K562 (cell line): Measurements from ENCODE around the gene TNNT1. TPM values are rescaled to one million over a fixed set of nuclear protein-coding genes. Genes with fewer than 3 reads are reported as not detected.

ENCODE experiments used
- CAMTA2 ChIP-seq: fragments of 250-450 bp; sonication (Bioruptor Pico); conservative IDR thresholded peaks from 2 replicates; pipeline ENCODE4 v1.5.1; 2022
- FOS ChIP-seq: IDR thresholded peaks from 3 replicates; pipeline ENCODE4 v1.6.1; 2011; ENCODE audit not compliant: insufficient read length; ENCODE audit errors: extremely low read depth
- FOXM1 ChIP-seq, 2 experiments: fragments of 450-650 bp in 1 of 2; sonication (generic) in 1 of 2; formaldehyde crosslinking in 1 of 2; IDR thresholded peaks; 2 replicates each; pipeline versions ENCODE4 v1.6.1 to v1.9.0; 2017 to 2022; ENCODE audit warnings: low read depth in 2 of 2, mild to moderate bottlenecking in 2 of 2, missing genetic modification reagents in 1 of 2, moderate library complexity in 1 of 2
- HDAC1 ChIP-seq, 2 experiments: fragments of 450-650 bp; IDR thresholded peaks; 2 replicates each; pipeline ENCODE4 v1.6.1; 2016 to 2017; ENCODE audit warnings: inconsistent platforms in 1 of 2, mild to moderate bottlenecking in 1 of 2, moderate library complexity in 1 of 2
- HES1 ChIP-seq: fragments of 450-650 bp; IDR thresholded peaks from 2 replicates; pipeline ENCODE4 v1.6.1; 2016; ENCODE audit warnings: low read depth, mild to moderate bottlenecking, moderate library complexity
- TEAD2 ChIP-seq: fragments of 450-650 bp; IDR thresholded peaks from 2 replicates; pipeline ENCODE4 v1.6.1; 2016; ENCODE audit warnings: missing genetic modification characterization, control low read depth, missing compliant biosample characterization
- ZBTB12 ChIP-seq: fragments of 250-450 bp; sonication (Bioruptor Pico); IDR thresholded peaks from 2 replicates; pipeline ENCODE4 v1.4.0; 2020
- ZNF134 ChIP-seq: fragments of 250-450 bp; sonication (Bioruptor Pico); conservative IDR thresholded peaks from 2 replicates; pipeline ENCODE4 v1.4.0; 2020
- ZNF282 ChIP-seq: sonication (generic); formaldehyde crosslinking; IDR thresholded peaks from 2 replicates; pipeline ENCODE4 v1.8.1; 2023; ENCODE audit warnings: missing genetic modification reagents
- ZNF384 ChIP-seq: IDR thresholded peaks from 2 replicates; pipeline ENCODE4 v1.6.1; 2012; ENCODE audit warnings: low read depth, low read length, improper control_type of control experiment
- ZNF561 ChIP-seq: fragments of 450-650 bp; formaldehyde crosslinking; conservative IDR thresholded peaks from 2 replicates; pipeline ENCODE4 v1.4.0; 2020; ENCODE audit warnings: mild to moderate bottlenecking, moderate library complexity
- ZNF699 ChIP-seq: fragments of 250-450 bp; sonication (Bioruptor Pico); IDR thresholded peaks from 2 replicates; pipeline ENCODE4 v1.8.0; 2021; ENCODE audit warnings: mild to moderate bottlenecking, moderate library complexity; ENCODE audit not compliant: insufficient replicate concordance
- ZNF75A ChIP-seq: fragments of 450-650 bp; formaldehyde crosslinking; IDR thresholded peaks from 2 replicates; pipeline ENCODE4 v1.4.0; 2020; ENCODE audit warnings: mild to moderate bottlenecking
- ZNF77 ChIP-seq: fragments of 250-450 bp; sonication (Bioruptor Pico); IDR thresholded peaks from 2 replicates; pipeline ENCODE4 v1.5.0; 2020
- polyA plus RNA-seq, 8 experiments: library from polyadenylated mRNA; depleted of rRNA in 4 of 8; stranded (reverse) in 5 of 8; unstranded in 3 of 8; fragments of >200 nt; fragmentation: Nextera tagmentation in 2 of 8; fragmentation: Illumina TruSeq in 1 of 8; extraction: Ambion mirVana in 2 of 8; extraction: Trizol in 1 of 8; gene quantifications; 2 replicates each; pipeline versions ENCODE4 v1.2.1 to v1.2.3, GENCODE V29; 2011 to 2014; ENCODE audit warnings: inconsistent platforms in 1 of 8, missing spikeins in 1 of 8
- total RNA-seq, 7 experiments: library from RNA; depleted of rRNA in 6 of 7; stranded (reverse); fragments of >200 nt in 6 of 7; fragmentation: Illumina TruSeq in 2 of 7; extraction: Trizol in 2 of 7; gene quantifications; 2 replicates each; pipeline versions ENCODE4 v1.2.1 to v1.2.3, GENCODE V29; 2011 to 2021; ENCODE audit warnings: low replicate concordance in 1 of 7
- TF ChIP-seq, protein P1 (sequence below): sonication (generic); formaldehyde crosslinking; IDR thresholded peaks from 2 replicates; pipeline ENCODE4 v1.8.1; 2023; ENCODE audit warnings: missing genetic modification reagents, mild to moderate bottlenecking, borderline replicate concordance
- TF ChIP-seq, protein P2 (sequence below): sonication (generic); formaldehyde crosslinking; IDR thresholded peaks from 2 replicates; pipeline ENCODE4 v1.8.1; 2023; ENCODE audit warnings: mild to moderate bottlenecking, missing genetic modification reagents
- TF ChIP-seq, protein P3 (sequence below): fragments of 200-800 bp; sonication (Bioruptor generic); IDR thresholded peaks from 2 replicates; pipeline ENCODE4 v1.6.1; 2017; ENCODE audit warnings: missing genetic modification characterization, missing compliant biosample characterization

Gene TNNT1
- total and polyA plus RNA-seq, 9 of the 15 experiments (the other 6 are each of a cell fraction or from before 2014, with no cell fraction given), result 31.8 to 390 (median 227) TPM

DNA sequence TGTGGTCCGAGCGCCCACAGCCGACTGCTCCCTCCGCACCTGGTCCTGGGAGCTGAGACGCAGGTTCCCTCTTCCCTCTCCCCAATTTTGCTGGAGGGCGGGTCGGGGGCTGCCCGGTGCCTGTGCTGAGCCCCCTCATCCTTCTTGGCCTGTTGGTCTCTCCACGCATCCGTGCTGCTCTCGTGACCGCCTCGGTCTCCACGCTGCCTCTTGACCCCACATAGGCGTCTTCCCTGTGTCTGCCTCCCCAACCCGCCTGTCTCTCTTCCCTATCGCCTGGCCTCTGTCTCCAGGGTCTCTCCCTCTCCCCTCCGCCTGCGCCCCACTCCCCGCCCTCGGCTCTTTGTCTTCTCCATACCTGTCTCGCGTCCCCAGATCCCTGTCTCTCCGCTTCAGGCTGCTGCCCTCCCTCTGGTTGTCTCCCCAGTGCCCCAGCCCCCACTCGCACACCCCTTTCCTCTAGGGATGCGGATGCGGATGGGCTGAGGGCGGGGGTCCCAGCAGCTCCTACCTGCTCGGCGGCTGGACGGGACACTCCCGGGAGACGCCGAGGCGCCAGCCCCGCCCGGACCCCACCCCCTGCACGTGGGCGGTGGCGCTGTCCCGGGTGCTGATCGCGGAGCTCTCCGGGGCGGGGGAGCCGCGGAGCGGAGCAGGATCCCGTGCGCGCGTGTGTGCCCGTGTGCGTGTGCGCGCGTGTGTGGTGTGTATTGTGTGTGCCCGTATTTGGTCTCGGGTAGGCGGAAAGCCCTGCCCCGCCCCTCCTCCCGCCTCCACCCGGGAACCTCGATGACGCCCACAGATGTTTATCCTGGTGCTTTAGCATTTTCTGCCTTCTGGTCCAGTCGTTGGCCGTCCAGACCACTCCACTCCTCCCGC, 30.8 kb upstream of the TNNT1 start, which contains the start of gene SYT5 (continued):
- TF ChIP-seq, protein P1, sequence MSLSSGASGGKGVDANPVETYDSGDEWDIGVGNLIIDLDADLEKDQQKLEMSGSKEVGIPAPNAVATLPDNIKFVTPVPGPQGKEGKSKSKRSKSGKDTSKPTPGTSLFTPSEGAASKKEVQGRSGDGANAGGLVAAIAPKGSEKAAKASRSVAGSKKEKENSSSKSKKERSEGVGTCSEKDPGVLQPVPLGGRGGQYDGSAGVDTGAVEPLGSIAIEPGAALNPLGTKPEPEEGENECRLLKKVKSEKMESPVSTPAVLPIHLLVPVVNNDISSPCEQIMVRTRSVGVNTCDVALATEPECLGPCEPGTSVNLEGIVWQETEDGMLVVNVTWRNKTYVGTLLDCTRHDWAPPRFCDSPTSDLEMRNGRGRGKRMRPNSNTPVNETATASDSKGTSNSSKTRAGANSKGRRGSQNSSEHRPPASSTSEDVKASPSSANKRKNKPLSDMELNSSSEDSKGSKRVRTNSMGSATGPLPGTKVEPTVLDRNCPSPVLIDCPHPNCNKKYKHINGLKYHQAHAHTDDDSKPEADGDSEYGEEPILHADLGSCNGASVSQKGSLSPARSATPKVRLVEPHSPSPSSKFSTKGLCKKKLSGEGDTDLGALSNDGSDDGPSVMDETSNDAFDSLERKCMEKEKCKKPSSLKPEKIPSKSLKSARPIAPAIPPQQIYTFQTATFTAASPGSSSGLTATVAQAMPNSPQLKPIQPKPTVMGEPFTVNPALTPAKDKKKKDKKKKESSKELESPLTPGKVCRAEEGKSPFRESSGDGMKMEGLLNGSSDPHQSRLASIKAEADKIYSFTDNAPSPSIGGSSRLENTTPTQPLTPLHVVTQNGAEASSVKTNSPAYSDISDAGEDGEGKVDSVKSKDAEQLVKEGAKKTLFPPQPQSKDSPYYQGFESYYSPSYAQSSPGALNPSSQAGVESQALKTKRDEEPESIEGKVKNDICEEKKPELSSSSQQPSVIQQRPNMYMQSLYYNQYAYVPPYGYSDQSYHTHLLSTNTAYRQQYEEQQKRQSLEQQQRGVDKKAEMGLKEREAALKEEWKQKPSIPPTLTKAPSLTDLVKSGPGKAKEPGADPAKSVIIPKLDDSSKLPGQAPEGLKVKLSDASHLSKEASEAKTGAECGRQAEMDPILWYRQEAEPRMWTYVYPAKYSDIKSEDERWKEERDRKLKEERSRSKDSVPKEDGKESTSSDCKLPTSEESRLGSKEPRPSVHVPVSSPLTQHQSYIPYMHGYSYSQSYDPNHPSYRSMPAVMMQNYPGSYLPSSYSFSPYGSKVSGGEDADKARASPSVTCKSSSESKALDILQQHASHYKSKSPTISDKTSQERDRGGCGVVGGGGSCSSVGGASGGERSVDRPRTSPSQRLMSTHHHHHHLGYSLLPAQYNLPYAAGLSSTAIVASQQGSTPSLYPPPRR (CRISPR knock-in tag), result no peak
- TF ChIP-seq HDAC1 (IDR thresholded peaks at IDR 0.05), result peak; percentile 74 to 99; a peak in 3 of 4 replicates
- no peak for TF ChIP-seq ZNF561 (CRISPR knock-in tag)
- TF ChIP-seq ZNF77 (CRISPR knock-in tag), result no peak
- TF ChIP-seq, protein P2, sequence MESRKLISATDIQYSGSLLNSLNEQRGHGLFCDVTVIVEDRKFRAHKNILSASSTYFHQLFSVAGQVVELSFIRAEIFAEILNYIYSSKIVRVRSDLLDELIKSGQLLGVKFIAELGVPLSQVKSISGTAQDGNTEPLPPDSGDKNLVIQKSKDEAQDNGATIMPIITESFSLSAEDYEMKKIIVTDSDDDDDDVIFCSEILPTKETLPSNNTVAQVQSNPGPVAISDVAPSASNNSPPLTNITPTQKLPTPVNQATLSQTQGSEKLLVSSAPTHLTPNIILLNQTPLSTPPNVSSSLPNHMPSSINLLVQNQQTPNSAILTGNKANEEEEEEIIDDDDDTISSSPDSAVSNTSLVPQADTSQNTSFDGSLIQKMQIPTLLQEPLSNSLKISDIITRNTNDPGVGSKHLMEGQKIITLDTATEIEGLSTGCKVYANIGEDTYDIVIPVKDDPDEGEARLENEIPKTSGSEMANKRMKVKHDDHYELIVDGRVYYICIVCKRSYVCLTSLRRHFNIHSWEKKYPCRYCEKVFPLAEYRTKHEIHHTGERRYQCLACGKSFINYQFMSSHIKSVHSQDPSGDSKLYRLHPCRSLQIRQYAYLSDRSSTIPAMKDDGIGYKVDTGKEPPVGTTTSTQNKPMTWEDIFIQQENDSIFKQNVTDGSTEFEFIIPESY (CRISPR knock-in tag), result peak; percentile 86
- TF ChIP-seq ZNF384, result no peak
- TF ChIP-seq, protein P3, sequence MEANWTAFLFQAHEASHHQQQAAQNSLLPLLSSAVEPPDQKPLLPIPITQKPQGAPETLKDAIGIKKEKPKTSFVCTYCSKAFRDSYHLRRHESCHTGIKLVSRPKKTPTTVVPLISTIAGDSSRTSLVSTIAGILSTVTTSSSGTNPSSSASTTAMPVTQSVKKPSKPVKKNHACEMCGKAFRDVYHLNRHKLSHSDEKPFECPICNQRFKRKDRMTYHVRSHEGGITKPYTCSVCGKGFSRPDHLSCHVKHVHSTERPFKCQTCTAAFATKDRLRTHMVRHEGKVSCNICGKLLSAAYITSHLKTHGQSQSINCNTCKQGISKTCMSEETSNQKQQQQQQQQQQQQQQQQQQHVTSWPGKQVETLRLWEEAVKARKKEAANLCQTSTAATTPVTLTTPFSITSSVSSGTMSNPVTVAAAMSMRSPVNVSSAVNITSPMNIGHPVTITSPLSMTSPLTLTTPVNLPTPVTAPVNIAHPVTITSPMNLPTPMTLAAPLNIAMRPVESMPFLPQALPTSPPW (CRISPR knock-in tag), result peak; percentile 85
- TF ChIP-seq ZNF699 (CRISPR knock-in tag), result no peak
- no peak for TF ChIP-seq ZNF75A
- TF ChIP-seq TEAD2 (tag), result no peak
- TF ChIP-seq FOXM1 (IDR thresholded peaks at IDR 0.05; ENCODE audit: low read depth), result no peak
- peak; percentile 72 for TF ChIP-seq FOXM1 (CRISPR knock-in tag; IDR thresholded peaks at IDR 0.05; ENCODE audit: low read depth)
- TF ChIP-seq CAMTA2, result no peak
- no peak for TF ChIP-seq FOS
- no peak for TF ChIP-seq ZNF134 (CRISPR knock-in tag)
- no peak for TF ChIP-seq ZBTB12 (CRISPR knock-in tag)
- TF ChIP-seq HES1, result no peak
- peak; percentile 29; the same call in 1 of the 2 replicates for TF ChIP-seq ZNF282 (CRISPR knock-in tag)
